ENCODE data around the gene PPP1R13B.

The PPP1R13B gene

DNA sequence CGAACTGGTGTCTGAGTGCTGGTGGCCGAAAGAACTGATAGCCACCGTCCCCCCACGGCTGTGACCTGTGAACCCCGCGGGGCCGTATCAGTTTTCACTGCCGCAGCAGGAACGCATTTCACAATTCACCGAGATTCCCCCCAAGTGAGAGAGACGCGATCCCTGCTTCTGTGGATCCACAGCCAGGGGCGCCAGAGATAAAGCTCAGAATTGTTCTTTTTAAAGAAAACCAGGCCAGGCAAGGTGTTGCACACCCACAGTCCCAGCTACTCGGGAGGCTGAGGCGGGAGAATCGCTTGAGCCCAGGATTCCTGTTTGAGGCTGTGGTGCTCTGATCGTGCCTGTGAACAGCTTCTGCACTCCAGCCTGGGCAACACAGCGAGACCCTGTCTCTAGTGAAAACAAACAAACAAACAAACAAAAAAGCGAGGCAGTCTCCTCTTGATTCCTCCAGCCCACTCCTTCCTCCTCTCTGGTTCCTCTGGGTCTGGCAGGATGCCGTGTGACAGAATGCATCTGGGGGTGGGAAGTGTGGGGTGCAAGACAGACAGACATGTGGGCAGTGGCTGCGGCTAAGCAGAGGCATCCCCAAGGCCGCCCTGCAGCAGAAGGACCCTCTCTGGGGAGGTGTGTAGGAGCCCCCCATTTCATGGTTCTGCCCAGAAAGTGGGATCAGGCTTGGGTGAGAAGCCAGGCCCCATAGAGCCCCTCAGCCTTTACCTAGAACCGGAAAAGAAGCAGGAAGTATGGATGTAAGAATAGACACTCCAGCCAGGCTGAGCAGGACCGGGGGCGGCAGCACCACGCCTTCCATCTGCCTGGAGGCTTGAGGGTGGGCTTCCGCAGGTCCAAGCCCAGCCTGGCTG is 39.2 kb upstream of the PPP1R13B start:
- TF ChIP-seq GATA3 (IDR thresholded peaks at IDR 0.05; ENCODE audit: low read depth, low read length): no peak
- TF ChIP-seq GATA2 (IDR thresholded peaks at IDR 0.05; ENCODE audit: low read depth, low read length): no peak

DNA sequence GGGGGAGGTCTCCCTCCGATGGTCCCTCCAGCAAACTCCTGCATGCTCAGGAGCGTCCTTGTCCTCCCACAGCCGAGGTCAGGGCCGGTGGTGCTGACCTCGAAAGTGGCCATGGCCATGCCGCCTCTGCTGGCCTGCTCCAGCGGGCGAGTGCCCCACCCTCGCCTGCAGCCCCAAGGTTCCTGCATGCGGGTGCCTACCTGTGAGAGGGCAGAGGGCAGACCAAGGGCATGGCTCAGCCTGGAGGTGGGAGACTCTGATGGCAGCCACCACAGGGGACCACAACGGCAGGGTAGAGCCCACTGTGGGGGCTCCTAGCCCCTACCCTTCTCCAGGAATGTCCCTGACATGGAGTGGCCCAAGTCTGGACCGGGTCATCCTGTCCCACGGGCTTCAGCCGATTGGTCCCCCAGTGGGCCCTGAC is 38.1 kb upstream of the PPP1R13B start:
- TF ChIP-seq GATA3 (IDR thresholded peaks at IDR 0.05; ENCODE audit: low read depth, low read length): no peak
- TF ChIP-seq GATA2 (IDR thresholded peaks at IDR 0.05; ENCODE audit: low read depth, low read length): no peak

DNA sequence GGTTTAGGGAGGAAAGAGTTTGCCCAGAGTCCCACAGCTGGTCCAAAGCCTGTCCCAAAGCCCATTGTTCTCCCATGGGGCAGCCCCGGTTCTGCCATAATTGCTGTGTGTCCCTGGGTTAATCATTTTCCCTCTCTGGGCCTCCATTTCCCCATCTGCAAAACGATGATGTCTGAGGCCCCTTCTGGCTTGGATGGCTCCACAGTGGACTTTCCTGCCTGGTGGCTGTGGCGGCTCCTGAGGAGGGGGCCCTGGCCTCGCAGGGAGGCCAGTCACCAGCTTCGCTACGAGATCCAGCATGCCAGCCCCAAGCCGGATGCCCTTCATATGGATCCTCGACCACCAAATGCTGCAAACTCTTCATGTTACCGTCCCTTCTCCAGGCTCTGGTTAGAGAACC is 37.5 kb upstream of the PPP1R13B start:
- TF ChIP-seq GATA2 (IDR thresholded peaks at IDR 0.05; ENCODE audit: low read depth, low read length): no peak
- no peak for TF ChIP-seq GATA3 (IDR thresholded peaks at IDR 0.05; ENCODE audit: low read depth, low read length)

DNA sequence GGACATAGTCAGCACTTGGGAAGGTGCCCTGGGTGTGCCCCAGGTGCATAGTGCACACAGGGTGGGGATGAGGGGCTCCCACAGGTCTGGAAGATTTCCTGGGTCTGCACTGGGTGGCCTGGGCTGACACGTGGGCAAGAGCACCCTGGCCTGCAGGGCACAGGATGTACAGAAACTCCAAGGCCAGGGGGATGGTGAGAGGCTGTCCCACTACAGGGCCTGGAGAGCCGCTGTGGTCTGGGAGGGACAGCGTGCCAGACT is 35.8 kb upstream of the PPP1R13B start:
- TF ChIP-seq GATA2 (IDR thresholded peaks at IDR 0.05; ENCODE audit: low read depth, low read length) (no peak), GATA3 (IDR thresholded peaks at IDR 0.05; ENCODE audit: low read depth, low read length) (no peak)

DNA sequence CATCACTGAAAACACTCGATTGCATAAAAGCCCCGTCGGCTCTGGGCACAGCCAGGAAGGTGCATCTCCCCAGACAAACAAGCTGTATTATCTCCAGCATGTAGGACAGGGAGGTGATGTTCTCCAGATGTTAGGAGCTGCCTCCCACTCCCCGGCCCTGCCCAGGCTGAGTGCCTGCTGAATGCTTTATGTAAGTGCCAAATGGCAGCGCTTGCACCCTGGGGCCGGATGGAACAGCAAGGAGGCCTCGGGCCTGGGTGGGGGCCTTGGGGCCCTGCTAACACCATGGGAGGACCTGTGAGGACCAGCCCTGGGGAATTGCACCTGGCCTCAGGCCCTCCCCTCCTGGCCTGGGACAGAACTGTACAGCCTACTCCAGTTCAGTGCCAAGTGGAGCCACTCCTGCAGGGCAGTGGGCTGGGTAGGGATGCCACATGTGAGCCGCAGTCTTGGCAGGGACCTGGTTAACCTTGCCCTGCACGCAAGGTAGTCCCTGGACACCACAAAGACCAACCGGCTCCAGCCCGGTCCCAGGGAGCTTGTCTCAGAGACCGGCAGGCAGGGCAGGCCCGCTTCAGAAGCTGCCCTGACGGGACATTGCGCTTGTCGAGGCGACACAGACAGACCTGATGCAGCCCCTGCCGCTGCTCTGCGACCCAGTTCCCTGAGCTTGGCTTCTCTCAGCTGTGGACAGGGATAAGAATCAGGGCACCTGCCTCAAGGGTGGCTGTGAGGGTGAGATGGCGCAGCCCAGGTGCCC is 35.3 kb upstream of the PPP1R13B start:
- TF ChIP-seq GATA3 (IDR thresholded peaks at IDR 0.05; ENCODE audit: low read depth, low read length) (no peak), GATA2 (IDR thresholded peaks at IDR 0.05; ENCODE audit: low read depth, low read length) (peak; percentile 56)

DNA sequence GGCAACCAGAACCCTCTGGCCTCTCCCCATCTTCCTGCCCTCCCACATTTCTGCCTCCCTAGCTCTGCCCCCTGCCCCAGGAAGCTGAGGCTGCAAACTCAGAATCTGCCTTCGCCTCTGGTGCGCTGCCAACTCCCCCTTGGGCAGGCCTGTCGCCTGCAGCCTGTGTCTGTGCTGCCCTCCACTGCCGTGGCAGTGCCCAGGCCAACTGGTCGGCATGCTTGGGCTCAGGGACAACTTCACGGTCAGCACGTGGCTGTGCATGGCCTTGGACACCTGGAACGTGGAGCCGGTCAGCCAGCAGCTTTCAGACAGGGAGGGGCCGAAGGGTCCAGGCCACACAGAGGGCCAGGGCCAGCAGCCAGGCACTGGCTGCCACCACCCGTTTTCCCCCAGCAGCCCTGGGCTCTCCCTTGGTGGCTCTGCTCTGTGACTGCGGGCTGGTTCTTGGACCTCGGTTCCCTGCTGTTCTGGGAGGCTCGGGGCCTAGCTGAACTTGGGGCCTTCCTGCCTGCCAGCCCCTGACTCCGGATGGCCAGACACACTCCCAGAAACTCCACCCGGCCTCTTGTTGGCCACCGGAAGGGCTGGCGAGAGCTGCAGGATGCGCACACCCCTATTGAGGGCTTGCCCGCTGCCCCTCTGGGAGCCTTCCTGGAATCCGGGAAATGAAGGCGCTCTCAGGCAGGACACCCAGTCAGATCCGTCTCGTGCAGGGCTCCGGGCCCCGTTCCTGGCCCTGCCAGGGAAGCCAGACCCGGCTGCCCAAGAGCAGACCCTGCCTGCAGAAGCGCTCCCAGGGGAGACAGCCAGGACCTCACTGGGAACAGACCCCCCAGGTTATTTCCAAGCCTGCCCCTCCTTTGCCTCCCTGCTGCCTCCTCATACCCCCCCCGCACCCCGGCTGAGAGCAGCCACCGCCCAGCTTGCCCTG is 34.2 kb upstream of the PPP1R13B start:
- TF ChIP-seq GATA3 (IDR thresholded peaks at IDR 0.05; ENCODE audit: low read depth, low read length) (no peak), GATA2 (IDR thresholded peaks at IDR 0.05; ENCODE audit: low read depth, low read length) (no peak)

DNA sequence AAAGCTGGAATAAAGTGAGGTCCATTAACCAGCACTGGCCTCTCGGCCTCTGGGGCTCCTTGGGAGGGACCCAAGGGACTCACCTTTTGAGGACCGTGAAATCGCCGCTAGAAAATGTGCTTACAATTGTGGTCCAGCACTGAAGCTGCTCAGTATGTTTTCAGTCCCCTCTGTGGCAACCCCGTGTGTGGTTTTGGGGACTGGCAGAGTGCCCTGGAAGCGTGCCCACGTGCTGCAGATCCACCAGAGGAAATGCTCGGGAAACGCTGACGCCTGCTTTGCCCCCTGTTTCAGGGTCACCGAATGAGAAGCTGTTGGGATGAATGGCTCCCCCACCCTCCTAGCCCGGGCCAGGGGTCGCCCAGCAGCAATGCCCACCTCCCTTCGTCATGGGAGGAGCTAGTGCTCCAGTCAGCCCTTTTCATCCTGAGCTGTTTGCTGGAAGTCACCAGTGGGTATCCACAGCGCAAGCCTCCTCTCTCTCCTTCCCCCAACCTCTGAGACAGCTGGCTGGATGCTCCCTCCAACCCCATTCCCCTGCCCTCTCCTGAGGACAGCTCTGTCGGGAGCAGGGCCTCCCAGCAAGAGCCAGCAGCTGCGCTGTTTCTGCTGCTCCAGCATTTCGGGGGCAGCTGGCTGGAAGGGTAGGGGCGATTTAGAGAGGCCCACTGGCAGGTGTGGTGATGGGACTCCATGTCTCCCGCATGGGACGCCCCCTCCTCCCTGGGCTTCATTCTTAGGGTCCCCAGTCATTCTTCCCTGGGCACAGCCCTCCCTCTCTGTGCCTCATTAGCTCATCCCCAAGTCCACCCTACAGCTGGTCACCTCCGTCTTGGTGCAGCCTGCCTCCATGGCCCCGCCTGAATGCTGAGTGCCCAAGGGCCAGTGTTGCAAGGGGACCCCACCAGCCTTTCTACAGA is 33.2 kb upstream of the PPP1R13B start:
- TF ChIP-seq GATA2 (IDR thresholded peaks at IDR 0.05; ENCODE audit: low read depth, low read length) (no peak), GATA3 (IDR thresholded peaks at IDR 0.05; ENCODE audit: low read depth, low read length) (no peak)

DNA sequence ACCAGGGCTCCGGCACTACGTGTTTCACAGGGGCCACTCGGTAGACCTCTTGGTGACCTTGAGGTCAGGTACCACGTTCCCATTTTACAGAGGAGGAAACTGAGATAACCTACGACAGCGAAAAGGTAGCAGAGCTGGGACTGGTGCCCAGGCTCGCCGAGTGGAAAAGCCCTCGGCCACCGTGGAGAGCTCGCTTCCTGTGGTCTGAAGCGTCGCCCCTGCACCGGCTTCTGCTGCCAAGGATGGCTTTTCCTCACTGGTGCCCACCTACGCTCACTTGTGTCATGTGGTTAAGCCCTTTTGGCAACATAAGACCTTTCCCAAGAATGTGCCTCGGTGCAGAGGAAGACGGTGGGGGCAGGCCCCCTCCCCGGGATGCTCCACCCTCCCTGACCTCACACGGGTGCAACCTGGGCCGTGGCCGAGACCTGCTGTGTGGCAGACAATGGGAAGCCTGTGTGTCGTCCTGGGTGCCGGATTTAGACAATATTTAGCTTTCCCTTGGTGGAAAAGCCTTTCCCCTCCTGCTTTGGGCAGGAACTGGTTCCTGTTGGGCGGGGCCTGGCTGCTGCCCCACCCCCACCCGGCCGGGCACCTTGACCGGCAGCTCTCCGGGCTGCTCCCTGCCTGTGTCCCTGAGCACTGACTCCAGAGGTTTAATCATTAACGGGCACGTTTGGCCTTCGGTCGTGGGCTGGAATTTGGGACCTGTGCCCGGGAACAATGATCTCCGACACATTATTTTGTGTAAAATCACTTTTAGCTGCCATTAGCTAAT is 32.4 kb upstream of the PPP1R13B start:
- no peak for TF ChIP-seq GATA2 (IDR thresholded peaks at IDR 0.05; ENCODE audit: low read depth, low read length)
- no peak for TF ChIP-seq GATA3 (IDR thresholded peaks at IDR 0.05; ENCODE audit: low read depth, low read length)

DNA sequence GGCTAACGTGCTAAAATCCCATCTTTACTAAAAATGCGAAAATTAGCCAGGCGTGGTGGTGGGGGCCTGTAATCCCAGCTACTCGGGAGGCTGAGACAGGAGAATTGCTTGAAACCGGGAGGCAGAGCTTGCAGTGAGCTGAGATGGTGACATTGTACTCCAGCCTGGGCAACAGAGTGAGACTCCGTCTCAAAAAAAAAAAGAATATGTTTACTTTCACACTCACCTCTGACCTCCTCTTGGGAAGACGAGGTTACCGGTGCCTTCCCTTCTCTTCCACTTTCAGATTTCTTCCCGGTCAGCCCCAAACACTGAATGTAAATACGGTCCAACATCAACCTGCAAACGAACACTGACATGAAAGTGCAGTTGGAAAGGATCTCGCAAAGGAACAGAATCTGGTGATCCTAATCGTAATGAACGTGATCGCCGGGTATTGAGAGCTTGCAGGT is 31.8 kb upstream of the PPP1R13B start:
- TF ChIP-seq GATA2 (IDR thresholded peaks at IDR 0.05; ENCODE audit: low read depth, low read length) (no peak), GATA3 (IDR thresholded peaks at IDR 0.05; ENCODE audit: low read depth, low read length) (no peak)

DNA sequence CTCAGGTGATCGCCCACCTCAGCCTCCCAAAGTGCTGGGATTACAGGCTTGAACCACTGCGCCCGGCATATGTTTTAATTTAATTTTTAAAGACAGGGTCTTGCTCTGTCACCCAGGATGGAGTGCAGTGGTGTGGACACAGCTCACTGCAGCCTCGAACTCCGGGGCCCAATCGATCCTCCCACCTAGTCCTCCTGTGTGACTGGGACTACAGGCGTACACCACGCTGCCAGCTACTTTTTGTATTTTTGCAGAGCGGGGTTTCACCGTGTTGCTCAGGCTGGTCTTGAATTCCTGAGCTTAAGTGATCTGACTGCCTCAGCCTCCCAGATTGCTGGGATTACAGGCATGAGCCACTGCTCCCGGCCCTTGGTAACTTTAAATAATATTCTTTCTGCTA is 30.8 kb upstream of the PPP1R13B start:
- no peak for TF ChIP-seq GATA3 (IDR thresholded peaks at IDR 0.05; ENCODE audit: low read depth, low read length)
- TF ChIP-seq GATA2 (IDR thresholded peaks at IDR 0.05; ENCODE audit: low read depth, low read length): no peak

DNA sequence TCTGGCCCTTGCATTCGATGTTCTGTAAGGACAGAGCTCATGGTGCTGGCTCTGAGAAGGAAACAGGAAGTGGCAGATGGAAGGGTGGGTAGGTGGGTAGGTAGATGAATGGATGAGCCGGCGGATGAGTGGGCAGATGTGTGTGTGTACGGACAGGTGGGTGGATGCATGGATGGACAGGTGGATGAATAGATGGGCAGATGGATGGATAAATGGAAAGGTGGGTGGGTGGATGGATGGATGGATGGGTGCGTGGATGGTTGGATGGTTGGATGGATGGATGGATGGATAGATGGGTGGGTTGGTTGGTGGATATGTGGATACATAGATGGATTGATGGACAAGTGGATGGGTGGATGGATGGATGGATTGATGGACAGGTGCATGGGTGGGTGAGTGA is 27.6 kb upstream of the PPP1R13B start:
- TF ChIP-seq GATA3 (IDR thresholded peaks at IDR 0.05; ENCODE audit: low read depth, low read length): no peak
- TF ChIP-seq GATA2 (IDR thresholded peaks at IDR 0.05; ENCODE audit: low read depth, low read length): no peak

DNA sequence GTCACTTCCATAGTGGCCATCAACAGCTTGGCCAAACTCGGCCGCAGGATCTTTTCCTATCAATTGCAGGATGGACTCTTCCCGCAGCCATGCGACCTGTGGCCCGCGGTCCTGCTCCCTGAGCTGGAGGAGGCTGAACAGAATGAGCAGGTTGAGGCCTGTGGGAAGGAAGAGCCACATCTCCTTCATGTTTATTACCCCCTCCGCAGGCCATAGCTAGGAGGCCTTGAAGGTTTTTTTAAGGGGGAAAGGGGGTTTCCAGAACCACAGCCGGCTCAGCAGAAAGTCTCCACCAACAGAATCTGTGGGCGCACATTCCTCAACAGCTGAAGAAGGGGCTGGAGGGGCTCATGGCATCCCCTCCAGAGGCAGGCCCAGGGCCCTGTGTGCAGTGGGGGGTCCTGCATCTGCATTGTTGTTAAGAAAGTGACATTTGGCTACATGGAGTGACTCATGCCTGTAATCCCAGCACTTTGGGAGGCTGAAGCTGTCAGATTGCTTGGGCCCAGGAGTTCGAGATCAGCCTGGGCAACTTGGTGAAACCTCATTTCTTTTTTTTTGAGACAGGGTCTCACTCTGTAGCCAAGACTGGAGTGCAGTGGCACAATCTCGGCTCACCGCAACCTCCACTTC is 25.2 kb upstream of the PPP1R13B start:
- TF ChIP-seq GATA2 (IDR thresholded peaks at IDR 0.05; ENCODE audit: low read depth, low read length) (no peak), GATA3 (IDR thresholded peaks at IDR 0.05; ENCODE audit: low read depth, low read length) (no peak)

Measured in SH-SY5Y (cell line).